Measurements from ENCODE around the gene MORC1. TPM values are rescaled to one million over a fixed set of nuclear protein-coding genes. Genes with fewer than 3 reads are reported as not detected.
"Not testable (repeated sequence)": the region's sequence is repeated elsewhere in the genome, so short reads cannot be mapped to it uniquely, and the experiment has no call there.

The MORC1 gene
- polyA plus RNA-seq, 1 donor, result 0.01 TPM

DNA sequence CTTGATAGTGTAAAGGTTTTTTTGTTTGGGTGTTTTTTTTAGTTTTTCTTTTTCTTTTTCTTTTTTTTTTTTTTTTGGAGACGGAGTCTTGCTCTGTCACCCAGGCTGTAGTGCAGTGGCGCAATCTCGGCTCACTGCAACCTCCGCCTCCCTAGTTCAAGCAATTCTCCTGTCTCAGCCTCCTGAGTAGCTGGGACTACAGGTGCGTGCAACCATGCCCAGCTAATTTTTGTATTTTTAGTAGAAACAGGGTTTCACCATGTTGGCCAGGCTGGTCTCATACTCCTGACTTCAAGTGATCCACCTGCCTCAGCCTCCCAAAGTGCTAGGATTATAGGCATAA is 15.5 kb upstream of the MORC1 start:
- WGBS (ENCODE audit: insufficient coverage, low lambda C conversion rate), result 80% methylated on average over 1 of the region's 5 CpGs
- not testable (repeated sequence) for H3K27me3 ChIP-seq (ENCODE audit: control insufficient read depth, insufficient read depth, low read length); H3K4me3 ChIP-seq (ENCODE audit: low read length); H3K36me3 ChIP-seq (ENCODE audit: control insufficient read depth, insufficient read depth, low read length); H3K9me3 ChIP-seq (ENCODE audit: control insufficient read depth, low read depth, low read length); DNase-seq
- H3K27ac ChIP-seq (ENCODE audit: low read length), result peak overlapping the region; percentile 74
- peaks cover 10% of the 10 kb centered on the region for H3K4me1 ChIP-seq (ENCODE audit: control insufficient read depth, insufficient read depth, low read length)

- Histone ChIP-seq H3K9me3 (ENCODE audit: control insufficient read depth, low read depth, low read length) (peaks cover 5% of the 10 kb centered on the region), H3K27me3 (ENCODE audit: control insufficient read depth, insufficient read depth, low read length) (no peaks in the 10 kb centered on the region), H3K36me3 (ENCODE audit: control insufficient read depth, insufficient read depth, low read length) (no peaks in the 10 kb centered on the region), H3K4me3 (ENCODE audit: low read length) (no peak overlapping the region), H3K4me1 (ENCODE audit: control insufficient read depth, insufficient read depth, low read length) (peaks cover 15% of the 10 kb centered on the region), H3K27ac (ENCODE audit: low read length) (peak overlapping the region; percentile 74)
- DNase-seq, result peak; percentile 85 to 94
- WGBS (ENCODE audit: insufficient coverage, low lambda C conversion rate), result 32% methylated on average over 4 of the region's 5 CpGs
Observed at GRCh38 chr3:109132801-109133473, 15.0 kb upstream of the MORC1 start.

DNA sequence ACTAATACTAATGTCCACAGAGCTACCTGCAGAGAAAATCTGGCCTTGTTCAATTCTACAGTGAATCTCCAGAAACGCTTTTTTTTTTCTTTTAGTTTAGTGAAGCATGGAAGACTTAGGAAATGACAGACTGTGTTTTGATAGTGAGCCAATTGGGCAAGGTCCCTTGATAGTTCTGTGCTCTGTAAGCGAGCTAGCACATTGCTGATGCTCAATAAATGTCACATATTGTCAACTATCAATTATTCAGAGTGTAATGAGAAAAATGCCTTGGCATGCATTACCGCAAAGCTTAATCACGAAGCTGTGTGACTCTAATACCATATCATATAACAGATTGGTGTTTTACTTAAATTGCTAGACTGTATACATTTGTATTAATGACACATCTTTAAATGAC is 13.3 kb upstream of the MORC1 start:
- H3K4me3 ChIP-seq (ENCODE audit: low read length), result no peak overlapping the region
- no peak overlapping the region for H3K27ac ChIP-seq (ENCODE audit: low read length)
- no peaks in the 10 kb centered on the region for H3K36me3 ChIP-seq (ENCODE audit: control insufficient read depth, insufficient read depth, low read length)
- peaks cover 5% of the 10 kb centered on the region for H3K9me3 ChIP-seq (ENCODE audit: control insufficient read depth, low read depth, low read length)
- DNase-seq, result no peak
- H3K4me1 ChIP-seq (ENCODE audit: control insufficient read depth, insufficient read depth, low read length), result peaks cover 26% of the 10 kb centered on the region
- WGBS (ENCODE audit: insufficient coverage, low lambda C conversion rate), result 75% methylated on average over 2 of the region's 4 CpGs
- H3K27me3 ChIP-seq (ENCODE audit: control insufficient read depth, insufficient read depth, low read length), result no peaks in the 10 kb centered on the region

DNA sequence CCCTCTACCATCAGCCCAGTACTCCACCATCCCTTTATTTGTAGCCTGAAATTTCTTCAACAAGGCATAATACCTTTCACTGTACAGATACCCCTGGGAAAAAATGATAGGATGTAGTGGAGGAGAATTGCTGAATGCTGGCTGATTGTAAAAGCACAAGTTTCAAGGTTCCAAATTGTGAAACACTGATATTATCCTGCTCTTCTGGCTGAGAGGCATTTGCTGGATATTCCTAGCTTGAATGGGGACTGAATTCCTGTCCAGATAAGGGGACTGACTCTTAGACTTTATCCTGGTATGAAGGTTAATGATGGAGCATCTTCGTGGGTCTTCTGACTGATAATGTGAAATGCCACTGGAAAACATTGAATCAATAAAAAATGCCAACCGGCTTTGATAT is 9.6 kb upstream of the MORC1 start:
- no peaks in the 10 kb centered on the region for H3K27me3 ChIP-seq (ENCODE audit: control insufficient read depth, insufficient read depth, low read length)
- DNase-seq, result peak; percentile 69 to 85
- peaks cover 8% of the 10 kb centered on the region for H3K9me3 ChIP-seq (ENCODE audit: control insufficient read depth, low read depth, low read length)
- no peak overlapping the region for H3K4me3 ChIP-seq (ENCODE audit: low read length)
- WGBS (ENCODE audit: insufficient coverage, low lambda C conversion rate), result 40% methylated on average over 1 of the region's 2 CpGs
- peaks cover 26% of the 10 kb centered on the region for H3K4me1 ChIP-seq (ENCODE audit: control insufficient read depth, insufficient read depth, low read length)
- H3K27ac ChIP-seq (ENCODE audit: low read length), result peak overlapping the region; percentile 76
- H3K36me3 ChIP-seq (ENCODE audit: control insufficient read depth, insufficient read depth, low read length), result no peaks in the 10 kb centered on the region

GRCh38 chr3:109125902-109126301 is 8.0 kb upstream of the MORC1 start:
- Histone ChIP-seq H3K4me1 (ENCODE audit: control insufficient read depth, insufficient read depth, low read length) (peaks cover 25% of the 10 kb centered on the region), H3K27ac (ENCODE audit: low read length) (peak overlapping the region; percentile 76), H3K27me3 (ENCODE audit: control insufficient read depth, insufficient read depth, low read length) (no peaks in the 10 kb centered on the region), H3K36me3 (ENCODE audit: control insufficient read depth, insufficient read depth, low read length) (no peaks in the 10 kb centered on the region), H3K9me3 (ENCODE audit: control insufficient read depth, low read depth, low read length) (peaks cover 8% of the 10 kb centered on the region), H3K4me3 (ENCODE audit: low read length) (no peak overlapping the region)
- peak; percentile 88 to 95 for DNase-seq

DNA sequence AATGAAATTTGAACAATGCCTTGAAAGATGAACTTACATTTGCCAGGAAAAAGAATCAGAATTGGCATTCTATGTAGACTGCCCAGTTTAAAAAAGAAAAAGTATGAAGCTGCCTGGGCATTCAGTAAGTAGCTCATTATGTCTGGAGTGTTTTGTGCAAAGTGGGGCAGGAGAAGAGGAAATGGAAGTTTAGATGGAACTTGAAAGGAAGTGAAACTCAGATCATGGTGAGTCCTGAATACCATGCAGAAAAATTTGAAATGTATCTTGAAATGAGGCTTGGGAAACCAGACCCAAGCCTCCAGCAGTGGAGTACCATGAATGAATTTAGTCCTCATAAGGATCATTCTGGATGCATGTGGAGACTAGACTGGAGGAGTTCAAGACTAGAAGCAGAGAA is 4.8 kb upstream of the MORC1 start:
- no peaks in the 10 kb centered on the region for H3K27me3 ChIP-seq (ENCODE audit: control insufficient read depth, insufficient read depth, low read length)
- H3K27ac ChIP-seq (ENCODE audit: low read length), result no peak overlapping the region
- H3K4me1 ChIP-seq (ENCODE audit: control insufficient read depth, insufficient read depth, low read length), result peaks cover 18% of the 10 kb centered on the region
- H3K9me3 ChIP-seq (ENCODE audit: control insufficient read depth, low read depth, low read length), result peaks cover 6% of the 10 kb centered on the region
- H3K4me3 ChIP-seq (ENCODE audit: low read length), result no peak overlapping the region
- no peaks in the 10 kb centered on the region for H3K36me3 ChIP-seq (ENCODE audit: control insufficient read depth, insufficient read depth, low read length)
- no peak for DNase-seq

GRCh38 chr3:109118584-109118983 is 650 bp upstream of the MORC1 start:
- Histone ChIP-seq H3K9me3 (ENCODE audit: control insufficient read depth, low read depth, low read length) (peaks cover 6% of the 10 kb centered on the region), H3K4me3 (ENCODE audit: low read length) (no peak overlapping the region), H3K4me1 (ENCODE audit: control insufficient read depth, insufficient read depth, low read length) (no peaks in the 10 kb centered on the region), H3K27ac (ENCODE audit: low read length) (no peak overlapping the region), H3K36me3 (ENCODE audit: control insufficient read depth, insufficient read depth, low read length) (no peaks in the 10 kb centered on the region), H3K27me3 (ENCODE audit: control insufficient read depth, insufficient read depth, low read length) (no peaks in the 10 kb centered on the region)
- 100% methylated on average over 1 of the region's 7 CpGs for WGBS (ENCODE audit: insufficient coverage, low lambda C conversion rate)
- no peak for DNase-seq

GRCh38 chr3:109116031-109116430 is 1.9 kb downstream of the MORC1 start:
- Histone ChIP-seq H3K27me3 (ENCODE audit: control insufficient read depth, insufficient read depth, low read length) (no peaks in the 10 kb centered on the region), H3K27ac (ENCODE audit: low read length) (no peak overlapping the region), H3K4me3 (ENCODE audit: low read length) (no peak overlapping the region), H3K4me1 (ENCODE audit: control insufficient read depth, insufficient read depth, low read length) (peaks cover 4% of the 10 kb centered on the region), H3K36me3 (ENCODE audit: control insufficient read depth, insufficient read depth, low read length) (no peaks in the 10 kb centered on the region), H3K9me3 (ENCODE audit: control insufficient read depth, low read depth, low read length) (peaks cover 3% of the 10 kb centered on the region)
- no peak for DNase-seq
- 60% methylated on average over 1 of the region's 2 CpGs for WGBS (ENCODE audit: insufficient coverage, low lambda C conversion rate)

- H3K9me3 ChIP-seq (ENCODE audit: control insufficient read depth, low read depth, low read length), result peaks cover 3% of the 10 kb centered on the region
- no peak overlapping the region for H3K27ac ChIP-seq (ENCODE audit: low read length)
- WGBS (ENCODE audit: insufficient coverage, low lambda C conversion rate), result 67% methylated on average over 1 of the region's 2 CpGs
- H3K36me3 ChIP-seq (ENCODE audit: control insufficient read depth, insufficient read depth, low read length), result no peaks in the 10 kb centered on the region
- H3K4me1 ChIP-seq (ENCODE audit: control insufficient read depth, insufficient read depth, low read length), result peaks cover 4% of the 10 kb centered on the region
- H3K27me3 ChIP-seq (ENCODE audit: control insufficient read depth, insufficient read depth, low read length), result no peaks in the 10 kb centered on the region
- no peak overlapping the region for H3K4me3 ChIP-seq (ENCODE audit: low read length)
- no peak for DNase-seq
Observed at GRCh38 chr3:109115451-109115850, 2.5 kb downstream of the MORC1 start.

DNA sequence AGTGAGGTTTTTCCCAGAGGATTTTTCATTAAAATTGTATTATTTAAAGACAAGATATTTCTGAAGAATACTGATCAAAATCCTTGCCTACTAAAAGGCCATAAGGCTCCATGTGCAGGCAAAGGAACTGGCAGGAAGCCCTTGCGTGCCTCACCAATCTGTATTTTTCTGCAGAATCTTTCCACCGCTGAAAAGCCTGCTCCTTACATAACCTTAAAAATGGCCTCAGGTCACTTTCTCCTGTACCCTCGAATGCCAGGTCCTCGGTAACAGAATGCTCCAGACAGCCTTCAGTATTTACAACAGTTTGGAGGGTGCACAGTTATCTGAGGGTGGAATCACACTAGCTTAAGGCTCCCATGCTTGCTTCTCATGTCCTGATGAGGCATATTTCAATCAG is 3.2 kb downstream of the MORC1 start:
- Histone ChIP-seq H3K27ac (ENCODE audit: low read length) (no peak overlapping the region), H3K9me3 (ENCODE audit: control insufficient read depth, low read depth, low read length) (peaks cover 3% of the 10 kb centered on the region), H3K4me1 (ENCODE audit: control insufficient read depth, insufficient read depth, low read length) (peaks cover 4% of the 10 kb centered on the region), H3K4me3 (ENCODE audit: low read length) (no peak overlapping the region), H3K27me3 (ENCODE audit: control insufficient read depth, insufficient read depth, low read length) (no peaks in the 10 kb centered on the region), H3K36me3 (ENCODE audit: control insufficient read depth, insufficient read depth, low read length) (no peaks in the 10 kb centered on the region)
- DNase-seq, result no peak
- no CpG with 5 or more reads among the region's 4 CpGs for WGBS (ENCODE audit: insufficient coverage, low lambda C conversion rate)

DNA sequence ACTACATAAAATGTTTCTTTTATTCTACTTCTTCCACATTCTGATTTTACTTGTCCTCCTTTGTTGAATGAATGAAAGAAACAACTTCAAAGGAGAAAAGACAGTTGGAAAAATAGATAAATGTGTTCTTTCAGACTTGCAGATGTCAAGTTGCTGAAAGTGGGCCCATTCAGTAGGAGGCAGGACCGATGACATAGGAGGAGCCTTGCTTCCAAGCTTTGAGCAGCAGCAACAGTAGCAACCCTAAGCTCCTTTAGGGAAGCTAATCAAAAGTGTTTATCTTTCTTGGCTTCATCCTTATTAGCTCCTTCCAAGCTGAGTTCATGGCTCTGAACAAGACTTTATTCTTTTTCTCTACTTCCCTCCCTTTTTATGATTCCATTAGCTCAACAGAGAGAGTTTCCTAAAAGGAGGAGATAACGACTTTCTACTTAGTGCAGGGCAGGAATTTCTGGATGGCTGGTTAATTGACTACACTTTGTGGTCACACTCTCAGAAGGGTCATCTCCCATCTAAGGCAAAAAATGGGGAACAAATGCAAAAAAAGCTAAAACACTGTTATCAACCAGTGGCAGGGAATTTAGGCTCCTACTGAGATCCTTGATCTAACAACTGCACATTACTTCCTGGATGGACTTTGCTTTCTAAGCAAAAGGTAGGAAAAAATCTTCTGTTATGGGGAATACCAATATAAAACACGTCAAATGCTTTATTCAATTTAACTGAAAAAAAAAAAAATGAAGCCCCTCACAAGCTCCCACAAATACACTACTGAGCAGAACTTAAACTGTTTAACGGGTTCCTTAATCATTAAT is 4.8 kb downstream of the MORC1 start:
- H3K36me3 ChIP-seq (ENCODE audit: control insufficient read depth, insufficient read depth, low read length), result no peaks in the 10 kb centered on the region
- H3K4me1 ChIP-seq (ENCODE audit: control insufficient read depth, insufficient read depth, low read length), result peaks cover 4% of the 10 kb centered on the region
- H3K27me3 ChIP-seq (ENCODE audit: control insufficient read depth, insufficient read depth, low read length), result no peaks in the 10 kb centered on the region
- DNase-seq, result peak in 1 of 2 donors; percentile 53
- H3K4me3 ChIP-seq (ENCODE audit: low read length), result no peak overlapping the region
- peaks cover 3% of the 10 kb centered on the region for H3K9me3 ChIP-seq (ENCODE audit: control insufficient read depth, low read depth, low read length)
- 14% methylated on average over 1 of the region's 4 CpGs for WGBS (ENCODE audit: insufficient coverage, low lambda C conversion rate)
- peak overlapping the region; percentile 22 for H3K27ac ChIP-seq (ENCODE audit: low read length)
